ENCODE data around the gene NIPBL.

NIPBL gene

DNA sequence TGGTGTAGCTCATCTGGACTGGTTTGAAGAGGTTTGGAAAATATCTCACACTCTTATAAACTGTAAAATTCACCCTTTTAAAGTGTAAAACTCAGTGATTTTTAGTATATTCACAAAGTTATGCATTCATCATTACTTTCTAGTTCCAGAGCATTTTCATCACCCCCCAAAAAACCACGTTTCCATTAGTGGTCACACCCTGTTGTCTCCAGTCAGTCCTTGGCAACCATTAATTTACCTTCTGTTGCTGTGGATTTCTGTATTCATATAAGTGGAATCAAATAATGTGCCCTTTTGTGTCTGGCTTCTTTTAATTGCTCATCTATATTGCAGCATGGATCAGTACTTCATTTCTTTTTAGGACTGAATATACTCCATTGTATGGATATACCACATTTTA lies 18.4 kb downstream of the NIPBL start:
- H4K20me1 ChIP-seq (ENCODE audit: insufficient read depth, low read length) = peaks cover 69% of the 10 kb centered on the region
- H3K79me2 ChIP-seq (ENCODE audit: insufficient read depth, low read length) = peaks cover 97% of the 10 kb centered on the region

DNA sequence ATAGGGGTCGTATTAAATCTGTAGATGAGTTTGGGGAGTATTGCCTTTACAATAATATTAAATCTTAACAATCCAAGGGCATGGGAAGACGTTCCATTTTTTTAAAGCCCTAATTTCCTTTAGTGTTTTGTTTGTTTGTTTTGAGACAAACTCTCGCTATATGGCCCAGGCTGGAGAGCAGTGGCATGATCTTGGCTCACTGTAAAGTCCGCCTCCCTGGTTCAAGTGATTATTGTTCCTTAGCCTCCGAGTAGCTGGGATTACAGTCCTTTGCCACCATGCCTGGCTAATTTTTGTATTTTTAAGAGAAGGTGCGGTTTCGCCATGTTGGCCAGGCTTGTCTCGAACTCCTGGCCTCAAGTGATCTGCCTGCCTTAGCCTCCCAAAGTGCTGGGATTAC lies 19.9 kb downstream of the NIPBL start:
- H3K4me1 ChIP-seq (ENCODE audit: insufficient read depth, low read length) = no peaks in the 10 kb centered on the region
- ATAC-seq (ENCODE audit: insufficient read depth, low read depth) (no peak), DNase-seq (no peak)
- no peak overlapping the region for H3K27ac ChIP-seq (ENCODE audit: low read length)
- no peaks in the 10 kb centered on the region for H3K9me3 ChIP-seq (ENCODE audit: insufficient read depth, low read length, severe bottlenecking)
- H3K4me2 ChIP-seq (ENCODE audit: insufficient read depth, low read length) = no peak overlapping the region
- H4K20me1 ChIP-seq (ENCODE audit: insufficient read depth, low read length) = peaks cover 67% of the 10 kb centered on the region
- H3K79me2 ChIP-seq (ENCODE audit: insufficient read depth, low read length) = peaks cover 97% of the 10 kb centered on the region
- H3K4me3 ChIP-seq (ENCODE audit: low read depth in 1 of 2, low read length in 2 of 2) = no peak overlapping the region
- no peaks in the 10 kb centered on the region for H3K27me3 ChIP-seq (ENCODE audit: insufficient read depth, low read length, poor library complexity)
- no peak overlapping the region for H2AFZ ChIP-seq (ENCODE audit: low read depth, low read length)
- H3K9ac ChIP-seq (ENCODE audit: low read depth, low read length) = no peak overlapping the region
- H3K36me3 ChIP-seq (ENCODE audit: insufficient read depth, low read length) = no peaks in the 10 kb centered on the region
- no peak for TF ChIP-seq EZH2 (IDR thresholded peaks at IDR 0.05; ENCODE audit: borderline replicate concordance, low read depth, low read length, severe bottlenecking)
- TF ChIP-seq, protein P1, sequence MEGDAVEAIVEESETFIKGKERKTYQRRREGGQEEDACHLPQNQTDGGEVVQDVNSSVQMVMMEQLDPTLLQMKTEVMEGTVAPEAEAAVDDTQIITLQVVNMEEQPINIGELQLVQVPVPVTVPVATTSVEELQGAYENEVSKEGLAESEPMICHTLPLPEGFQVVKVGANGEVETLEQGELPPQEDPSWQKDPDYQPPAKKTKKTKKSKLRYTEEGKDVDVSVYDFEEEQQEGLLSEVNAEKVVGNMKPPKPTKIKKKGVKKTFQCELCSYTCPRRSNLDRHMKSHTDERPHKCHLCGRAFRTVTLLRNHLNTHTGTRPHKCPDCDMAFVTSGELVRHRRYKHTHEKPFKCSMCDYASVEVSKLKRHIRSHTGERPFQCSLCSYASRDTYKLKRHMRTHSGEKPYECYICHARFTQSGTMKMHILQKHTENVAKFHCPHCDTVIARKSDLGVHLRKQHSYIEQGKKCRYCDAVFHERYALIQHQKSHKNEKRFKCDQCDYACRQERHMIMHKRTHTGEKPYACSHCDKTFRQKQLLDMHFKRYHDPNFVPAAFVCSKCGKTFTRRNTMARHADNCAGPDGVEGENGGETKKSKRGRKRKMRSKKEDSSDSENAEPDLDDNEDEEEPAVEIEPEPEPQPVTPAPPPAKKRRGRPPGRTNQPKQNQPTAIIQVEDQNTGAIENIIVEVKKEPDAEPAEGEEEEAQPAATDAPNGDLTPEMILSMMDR (IDR thresholded peaks at IDR 0.05; ENCODE audit: borderline replicate concordance, extremely low read depth, low read length, poor library complexity, severe bottlenecking) = no peak

More for the DNA sequence above, 18.4 kb downstream of the NIPBL start:
- Histone ChIP-seq H3K9me3 (ENCODE audit: insufficient read depth, low read length, severe bottlenecking) (no peaks in the 10 kb centered on the region), H3K9ac (ENCODE audit: low read depth, low read length) (no peak overlapping the region), H3K4me1 (ENCODE audit: insufficient read depth, low read length) (no peaks in the 10 kb centered on the region), H2AFZ (ENCODE audit: low read depth, low read length) (no peak overlapping the region), H3K36me3 (ENCODE audit: insufficient read depth, low read length) (peaks cover 9% of the 10 kb centered on the region), H3K4me3 (ENCODE audit: low read depth in 1 of 2, low read length in 2 of 2) (no peak overlapping the region), H3K27ac (ENCODE audit: low read length) (no peak overlapping the region), H3K4me2 (ENCODE audit: insufficient read depth, low read length) (no peak overlapping the region), H3K27me3 (ENCODE audit: insufficient read depth, low read length, poor library complexity) (no peaks in the 10 kb centered on the region)
- TF ChIP-seq, protein P1 (IDR thresholded peaks at IDR 0.05; ENCODE audit: borderline replicate concordance, extremely low read depth, low read length, poor library complexity, severe bottlenecking) = no peak
- no peak for TF ChIP-seq EZH2 (IDR thresholded peaks at IDR 0.05; ENCODE audit: borderline replicate concordance, low read depth, low read length, severe bottlenecking)
- no peak for ATAC-seq (ENCODE audit: insufficient read depth, low read depth)
- DNase-seq = no peak

DNA sequence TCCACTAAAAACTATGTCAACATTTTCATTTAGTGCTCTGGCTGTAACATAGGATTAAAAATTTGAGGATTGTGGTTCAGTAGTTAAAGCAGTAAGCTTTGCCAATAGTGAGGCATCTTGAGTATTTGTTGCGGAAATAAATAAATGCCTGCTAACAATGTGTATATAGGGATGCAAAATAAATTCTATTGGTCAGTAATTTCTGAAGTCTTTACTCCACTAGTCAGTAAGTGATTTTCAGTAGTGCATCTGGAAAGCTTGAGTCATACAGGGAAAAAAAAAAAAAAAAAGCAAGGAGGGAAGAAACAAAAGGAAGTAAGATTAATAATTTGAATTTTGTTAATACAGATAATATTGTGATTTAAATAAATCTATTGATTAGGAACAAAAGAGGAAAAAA lies 21.0 kb downstream of the NIPBL start:
- Histone ChIP-seq H4K20me1 (ENCODE audit: insufficient read depth, low read length) (peaks cover 70% of the 10 kb centered on the region), H3K27ac (ENCODE audit: low read length) (no peak overlapping the region)
- no peak for DNase-seq

More for the DNA sequence above, 21.0 kb downstream of the NIPBL start:
- H3K9ac ChIP-seq (ENCODE audit: low read depth, low read length) = no peak overlapping the region
- H3K4me2 ChIP-seq (ENCODE audit: insufficient read depth, low read length) = no peak overlapping the region
- no peaks in the 10 kb centered on the region for H3K27me3 ChIP-seq (ENCODE audit: insufficient read depth, low read length, poor library complexity)
- TF ChIP-seq, protein P1 (IDR thresholded peaks at IDR 0.05; ENCODE audit: borderline replicate concordance, extremely low read depth, low read length, poor library complexity, severe bottlenecking) = no peak
- TF ChIP-seq EZH2 (IDR thresholded peaks at IDR 0.05; ENCODE audit: borderline replicate concordance, low read depth, low read length, severe bottlenecking) = no peak
- no peaks in the 10 kb centered on the region for H3K9me3 ChIP-seq (ENCODE audit: insufficient read depth, low read length, severe bottlenecking)
- H2AFZ ChIP-seq (ENCODE audit: low read depth, low read length) = no peak overlapping the region
- no peaks in the 10 kb centered on the region for H3K36me3 ChIP-seq (ENCODE audit: insufficient read depth, low read length)
- H3K4me3 ChIP-seq (ENCODE audit: low read depth in 1 of 2, low read length in 2 of 2) = no peak overlapping the region
- no peak for ATAC-seq (ENCODE audit: insufficient read depth, low read depth)
- H3K79me2 ChIP-seq (ENCODE audit: insufficient read depth, low read length) = peaks cover 100% of the 10 kb centered on the region
- H3K4me1 ChIP-seq (ENCODE audit: insufficient read depth, low read length) = no peaks in the 10 kb centered on the region
